ENCODE results near the gene MSH6.

Gene MSH6

GRCh38 chr2:47782671-47783485, at the start of gene MSH6:
Gene MSH6, plus strand, starts transcription at chr2:47783145. Its CDS starts 89 bp downstream, at chr2:47783234.
- DNase-seq, result peak; percentile 94

DNA sequence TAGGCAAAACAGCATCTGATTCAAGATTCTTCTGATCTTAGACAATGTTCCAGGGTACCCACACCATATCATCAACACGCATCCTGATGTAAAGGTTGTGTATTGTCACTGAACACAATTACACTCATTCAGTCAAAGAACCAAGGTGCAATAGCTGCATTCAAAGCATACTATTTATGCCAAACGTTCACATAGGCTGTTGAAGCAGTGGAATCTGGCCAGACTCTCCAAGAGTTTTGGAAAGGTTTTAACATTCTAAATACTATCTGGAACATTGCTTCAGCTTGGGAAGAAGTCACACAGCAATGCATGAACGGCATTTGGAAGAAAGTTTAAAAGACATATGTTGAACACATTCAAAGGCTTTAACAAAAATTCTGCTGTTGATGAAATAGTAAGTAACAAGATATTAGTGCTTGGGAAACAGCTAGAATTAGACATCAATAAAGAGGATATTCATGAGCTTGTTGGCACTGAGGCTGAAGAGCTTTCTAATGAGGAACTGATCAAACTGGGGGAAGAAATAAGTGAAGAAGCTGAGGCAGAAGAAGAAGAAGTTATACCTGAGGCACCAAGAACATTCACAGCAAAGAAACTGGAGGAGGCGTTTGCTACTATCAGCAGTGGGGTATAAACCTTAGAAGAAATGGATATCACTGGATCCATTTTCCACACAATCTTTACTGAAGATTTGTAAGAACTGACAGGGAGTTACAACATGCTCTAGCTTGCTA, 47.6 kb upstream of the MSH6 start:
- no peak for DNase-seq

DNA sequence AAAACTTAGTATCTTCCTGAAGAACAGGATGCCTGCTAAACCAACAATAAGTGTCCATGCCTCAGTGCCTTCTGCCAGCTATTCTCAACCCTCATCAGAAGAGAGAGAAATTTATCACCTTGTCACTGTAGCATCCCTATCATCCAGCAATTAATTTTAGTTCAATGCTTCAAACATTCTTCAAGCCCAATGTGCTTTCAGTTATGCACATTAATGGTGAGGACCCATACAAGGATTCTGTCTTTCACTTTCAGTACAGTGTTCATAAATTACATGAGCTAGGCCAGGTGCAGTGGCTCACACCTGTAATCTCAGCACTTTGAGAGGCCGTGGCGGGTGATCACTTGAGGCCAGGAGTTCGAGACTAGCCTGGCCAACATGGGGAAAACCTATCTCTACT, 47.0 kb upstream of the MSH6 start:
- no peak for DNase-seq

GRCh38 chr2:47737191-47737975, 45.6 kb upstream of the MSH6 start:
- no peak for DNase-seq

DNA sequence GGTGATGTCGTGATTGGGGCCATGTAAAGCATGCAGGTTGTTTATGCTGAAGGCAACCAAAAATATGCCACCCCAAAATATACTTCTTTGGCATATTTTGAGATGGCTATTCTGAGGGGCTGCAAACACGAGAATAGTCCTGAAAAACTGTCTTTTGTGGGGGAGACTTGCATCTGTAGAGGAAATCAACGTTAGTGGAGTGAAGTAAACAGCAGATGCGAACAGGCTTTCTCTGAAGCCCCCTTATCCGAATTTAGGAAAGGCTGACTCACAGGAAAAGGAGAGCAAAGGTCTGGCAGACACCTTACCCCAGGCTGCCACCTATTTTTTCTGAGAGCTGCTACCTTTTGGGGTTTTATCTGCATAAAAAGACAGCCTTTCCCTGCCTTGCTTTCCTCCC, 44.6 kb upstream of the MSH6 start:
- no peak for DNase-seq

DNA sequence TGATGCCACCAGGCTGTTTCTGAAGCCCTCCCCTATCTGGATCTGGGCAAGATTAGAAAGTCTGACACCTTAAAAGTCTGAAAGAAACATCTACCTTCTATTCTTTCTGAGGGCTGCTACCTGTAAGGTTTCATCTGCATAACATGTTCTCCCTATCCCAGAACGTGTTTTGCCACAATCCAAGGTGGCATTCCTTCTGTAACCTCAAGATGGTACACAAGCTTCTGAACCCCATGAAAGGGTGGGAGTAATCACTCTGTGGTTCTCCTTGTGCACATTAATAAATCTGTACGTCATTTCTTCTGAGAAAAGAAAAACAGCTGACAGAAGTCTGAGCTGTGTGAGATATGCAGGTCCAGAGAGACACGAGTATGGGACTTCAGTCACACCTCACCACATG, 41.8 kb upstream of the MSH6 start:
- no peak for DNase-seq

- peak; percentile 15 for DNase-seq
These were observed 41.3 kb upstream of the MSH6 start for GRCh38 chr2:47741637-47742036.

GRCh38 chr2:47744074-47744473, 38.9 kb upstream of the MSH6 start:
- no peak for DNase-seq

DNA sequence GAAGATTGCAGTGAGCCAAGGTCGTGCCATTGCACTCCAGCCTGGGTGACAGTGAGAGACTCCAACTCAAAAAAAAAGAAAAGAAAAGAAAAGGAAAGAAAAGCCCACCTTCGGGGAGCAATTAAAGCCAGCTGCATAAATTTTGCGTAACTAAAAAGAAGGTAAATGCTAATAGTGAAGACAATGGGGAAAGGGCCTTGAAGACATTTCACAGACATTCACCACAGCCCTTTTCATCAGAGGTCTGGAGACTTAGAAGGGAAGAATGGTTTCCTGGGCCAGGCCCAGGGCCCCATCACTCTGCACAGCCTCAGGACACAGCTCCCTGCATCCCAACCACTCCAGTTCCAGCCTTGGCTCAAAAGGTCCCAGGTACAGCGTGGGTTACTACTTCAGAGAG, 35.1 kb upstream of the MSH6 start:
- DNase-seq, result no peak

- peak; percentile 4 for DNase-seq
These were observed 31.0 kb upstream of the MSH6 start for GRCh38 chr2:47751856-47752414.

GRCh38 chr2:47767497-47767844, 15.5 kb upstream of the MSH6 start:
- no peak for DNase-seq

DNA sequence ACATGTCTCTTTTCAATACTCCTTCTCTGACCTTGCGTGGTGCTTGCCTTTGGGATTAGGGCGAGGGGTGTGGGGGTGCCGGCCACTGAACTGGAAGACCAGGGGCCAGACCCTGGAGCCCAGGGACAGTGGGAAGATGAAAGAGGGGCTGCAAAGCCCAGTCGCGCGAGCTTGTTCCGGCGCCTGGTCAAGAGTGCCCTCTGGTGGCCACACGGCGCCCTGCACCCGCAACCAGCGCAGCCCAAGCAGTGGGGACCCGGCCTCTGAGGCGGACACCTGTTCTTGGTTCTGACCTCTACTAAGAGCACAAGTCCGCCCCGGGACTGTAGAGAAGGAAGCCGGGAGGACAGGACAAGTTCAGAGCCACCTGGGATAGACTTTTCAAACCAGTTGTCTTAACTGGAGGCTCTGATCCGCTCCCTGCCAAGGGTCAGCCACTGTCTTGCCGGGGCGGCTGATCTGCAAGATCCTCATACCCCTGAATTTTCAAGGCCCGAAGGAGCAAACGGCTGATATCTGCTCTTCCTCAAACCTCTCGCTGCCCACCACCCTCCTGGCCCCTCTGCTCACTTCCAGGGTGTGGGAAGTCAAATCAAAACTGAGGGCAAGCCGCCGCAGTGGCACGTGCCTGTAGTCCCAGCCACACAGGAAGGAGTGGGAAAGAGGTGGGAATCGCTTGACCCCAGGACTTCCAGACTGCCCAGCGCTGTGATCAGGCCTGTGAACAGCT, 14.9 kb upstream of the MSH6 start:
- DNase-seq, result peak; percentile 73

DNA sequence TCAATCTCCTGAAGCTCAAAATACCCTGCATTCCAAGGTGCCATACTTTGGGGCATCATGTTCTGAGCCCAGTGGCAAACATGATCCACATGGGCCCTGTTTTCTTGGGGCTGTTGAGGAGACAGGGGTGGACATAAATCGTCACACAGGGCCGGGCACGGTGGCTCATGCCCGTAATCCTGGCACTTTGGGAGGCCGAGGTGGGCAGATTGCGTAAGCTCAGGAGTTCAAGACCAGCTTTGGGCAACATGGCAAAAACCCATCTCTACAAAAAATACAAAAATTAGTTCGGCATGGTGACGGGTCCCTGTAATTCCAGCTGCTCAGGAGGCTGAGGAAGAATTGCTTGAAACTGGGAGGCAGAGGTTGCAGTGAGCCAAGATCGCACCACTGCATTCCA, 13.6 kb upstream of the MSH6 start:
- no peak for DNase-seq

DNA sequence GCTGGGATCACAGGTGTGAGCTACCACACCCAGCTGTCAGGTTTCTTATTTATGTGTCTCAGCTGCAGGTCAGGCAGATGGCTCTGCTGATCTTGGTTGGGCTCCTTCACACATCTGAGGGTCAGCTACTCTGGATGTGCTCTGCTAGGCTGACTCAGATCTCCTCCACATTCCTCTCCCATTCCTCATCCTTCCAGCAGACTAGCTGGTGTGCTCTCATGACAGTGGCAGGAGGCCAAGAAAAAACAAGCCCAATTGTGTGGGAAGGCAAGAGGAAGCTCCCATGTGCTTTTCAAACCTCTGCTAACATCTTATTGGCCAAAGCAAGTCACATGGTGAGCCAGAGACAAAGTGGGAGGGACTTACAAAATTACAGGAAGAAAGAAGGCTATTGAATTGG, 11.7 kb upstream of the MSH6 start:
- DNase-seq, result no peak

- DNase-seq, result no peak
These were observed 10.6 kb upstream of the MSH6 start for GRCh38 chr2:47772343-47772742.

DNA sequence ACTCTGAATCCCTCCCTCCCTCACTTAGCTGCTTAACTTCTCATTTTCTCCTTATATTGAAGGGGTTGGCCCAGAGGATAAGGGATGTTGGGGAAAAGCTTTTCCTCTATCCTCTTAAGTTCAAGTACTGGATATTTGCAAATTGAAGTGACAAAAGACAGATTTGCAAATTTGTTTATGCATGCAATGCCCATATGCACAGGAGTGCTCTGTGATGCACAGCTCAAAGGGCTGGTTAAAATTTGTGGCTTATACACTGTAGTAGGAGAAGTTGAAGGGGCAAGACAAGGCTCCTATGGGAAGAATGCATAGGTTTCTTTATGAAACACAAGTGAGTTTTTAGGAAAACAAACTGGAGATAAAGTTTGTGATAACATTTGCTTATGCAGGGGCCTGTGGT, 8.4 kb upstream of the MSH6 start:
- DNase-seq, result no peak

GRCh38 chr2:47777277-47777937, 5.5 kb upstream of the MSH6 start:
- DNase-seq, result no peak

DNA sequence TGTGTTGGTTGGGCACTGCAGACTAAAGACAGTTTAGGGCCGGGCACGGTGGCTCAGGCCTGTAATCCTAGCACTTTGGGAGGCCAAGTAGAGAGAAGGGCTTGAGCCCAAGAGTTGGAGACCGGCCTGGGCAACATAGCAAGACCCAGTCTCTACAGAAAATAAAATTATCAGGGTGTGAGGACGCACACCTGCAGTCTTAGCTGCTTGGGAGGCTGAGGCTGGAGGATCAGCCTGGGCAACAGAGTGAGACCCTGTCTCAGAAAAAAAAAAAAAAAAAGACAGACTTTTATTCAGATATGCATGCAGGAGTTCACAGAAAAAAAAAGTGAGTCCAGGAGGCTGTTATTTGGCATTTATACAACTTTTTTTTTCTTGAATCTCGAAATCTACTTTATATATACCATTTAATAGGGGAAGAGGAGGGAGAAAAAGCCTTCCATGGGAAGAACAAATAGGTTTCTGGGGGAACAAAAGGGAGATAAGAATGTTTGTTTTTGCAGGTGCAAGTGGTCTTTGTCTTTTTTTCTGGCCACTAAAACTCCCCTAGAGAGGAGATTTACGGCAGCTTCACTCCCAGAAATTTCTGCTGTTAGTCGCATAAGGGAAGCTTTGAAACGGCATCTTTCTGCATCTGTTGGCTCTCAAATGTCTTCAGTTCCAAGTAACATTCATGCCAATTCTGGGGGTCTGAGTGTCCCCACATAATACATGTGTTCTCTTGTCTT, 4.1 kb upstream of the MSH6 start:
- DNase-seq, result no peak

- DNase-seq, result no peak
These were observed 3.5 kb upstream of the MSH6 start for GRCh38 chr2:47779426-47779790.

DNA sequence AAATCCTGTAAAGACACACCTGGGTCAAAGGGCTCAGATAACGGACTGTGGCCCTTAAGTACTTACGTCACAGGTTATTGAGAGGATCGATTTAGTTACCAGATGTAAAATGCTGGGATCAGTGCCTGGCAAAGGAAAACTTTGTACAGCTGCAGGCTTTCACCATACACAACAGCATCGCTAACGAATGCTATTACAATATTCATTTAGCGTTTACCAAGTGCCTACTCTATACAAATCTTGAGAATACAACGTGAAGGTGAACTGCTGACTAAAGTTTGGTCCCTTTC, 619 bp upstream of the MSH6 start:
- DNase-seq, result no peak

DNA sequence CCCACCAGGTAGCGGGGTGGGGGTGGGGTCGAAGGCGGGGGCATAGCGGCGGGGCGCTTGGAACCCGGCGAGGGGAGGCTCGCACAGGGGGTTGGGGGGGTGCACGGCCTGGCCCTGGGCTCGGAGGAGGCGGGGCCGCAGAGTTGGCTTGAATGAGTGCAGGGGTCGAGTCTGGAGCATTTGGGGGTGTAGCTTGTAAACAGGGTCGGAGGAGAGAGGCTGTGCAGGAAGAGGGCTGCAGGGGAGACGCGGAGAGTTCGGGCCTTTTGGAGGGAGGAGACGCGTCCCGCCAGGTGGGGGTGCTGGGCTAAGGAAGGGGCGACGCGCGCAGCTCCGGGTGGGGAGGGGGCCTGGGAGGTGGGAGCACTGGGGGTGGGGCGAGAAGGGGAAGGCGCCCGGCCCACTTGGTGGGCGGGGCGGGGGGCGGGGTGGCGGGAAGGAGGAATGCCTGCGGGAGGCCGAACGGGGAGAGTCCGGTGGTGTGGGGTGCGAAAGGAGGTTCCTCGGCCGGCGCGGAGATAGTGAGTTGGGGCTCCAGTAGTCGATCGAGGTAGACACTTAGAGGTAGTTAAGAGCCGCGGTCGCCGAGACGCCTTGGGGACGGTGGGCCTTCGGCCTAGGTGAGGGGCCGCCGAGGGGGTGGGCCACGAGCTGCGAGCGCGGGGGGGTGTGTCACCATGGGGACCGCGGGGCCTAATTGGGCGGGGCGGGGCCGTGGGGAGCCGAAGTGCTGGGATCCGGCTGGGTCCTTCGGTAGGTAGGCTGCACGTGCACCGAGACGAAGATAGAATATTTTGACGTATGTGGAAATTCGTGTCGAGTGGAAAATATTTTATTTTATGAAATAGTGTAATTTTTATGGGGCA, 774 bp downstream of the MSH6 start:
- DNase-seq, result peak; percentile 77
